ACC112 (cell line): Measurements from ENCODE around the gene LGALS12.

ENCODE experiments used
- H2AFZ ChIP-seq: fragments of 200-600 bp; sonication (generic); one replicate; pipeline ENCODE4 v1.6.0; 2017; ENCODE audit warnings: antibody characterized with exemption, low read length; ENCODE audit not compliant: unreplicated experiment
- H3K27ac ChIP-seq: fragments of 200-600 bp; sonication (generic); 2 replicates; pipeline ENCODE4 v1.5.1; 2014; ENCODE audit warnings: low read depth, mild to moderate bottlenecking, antibody characterized with exemption, low read length, moderate library complexity
- H3K27me3 ChIP-seq: fragments of 200-600 bp; sonication (generic); 2 replicates; pipeline ENCODE4 v1.6.1; 2014; ENCODE audit warnings: mild to moderate bottlenecking, antibody characterized with exemption, low read length, moderate library complexity, mixed read lengths; ENCODE audit not compliant: insufficient read depth
- H3K36me3 ChIP-seq: fragments of 200-600 bp; sonication (generic); 2 replicates; pipeline ENCODE4 v1.6.1; 2016; ENCODE audit warnings: mild to moderate bottlenecking, antibody characterized with exemption, low read length, moderate library complexity, mixed read lengths; ENCODE audit not compliant: insufficient read depth
- H3K4me1 ChIP-seq: fragments of 200-600 bp; sonication (generic); one replicate; pipeline ENCODE4 v1.6.1; 2016; ENCODE audit warnings: low read length, mixed read lengths; ENCODE audit not compliant: insufficient read depth, unreplicated experiment, control insufficient read depth
- H3K4me3 ChIP-seq: fragments of 200-600 bp; sonication (generic); 2 replicates; pipeline ENCODE4 v1.5.1; 2014; ENCODE audit warnings: mild to moderate bottlenecking, low read depth, low read length
- H3K79me2 ChIP-seq: fragments of 200-600 bp; sonication (generic); one replicate; pipeline ENCODE4 v1.6.0; 2016; ENCODE audit warnings: low read length; ENCODE audit not compliant: control insufficient read depth, unreplicated experiment, insufficient read depth

The LGALS12 gene

GRCh38 chr11:63490551-63491239, 15.2 kb upstream of the LGALS12 start, which contains the start of gene PLAAT5:
Gene PLAAT5, minus strand, starts transcription at chr11:63491167. Its CDS starts 133 bp downstream, at chr11:63491034.
- Histone ChIP-seq H3K27ac (no peak within 1 kb of the TSS), H3K4me3 (peak within 1 kb of the TSS; percentile 70), H3K36me3 (no peaks in the 10 kb centered on the region), H3K79me2 (no peaks in the 10 kb centered on the region), H2AFZ (no peak within 1 kb of the TSS), H3K27me3 (peaks cover 74% of the 10 kb centered on the region), H3K4me1 (peaks cover 4% of the 10 kb centered on the region)

- Histone ChIP-seq H3K79me2 (no peaks in the 10 kb centered on the region), H3K4me1 (peaks cover 4% of the 10 kb centered on the region), H2AFZ (no peak overlapping the region), H3K36me3 (no peaks in the 10 kb centered on the region), H3K4me3 (peak overlapping the region; percentile 70), H3K27me3 (peaks cover 75% of the 10 kb centered on the region), H3K27ac (no peak overlapping the region)
These were observed 14.7 kb upstream of the LGALS12 start for GRCh38 chr11:63491240-63491587.

- Histone ChIP-seq H3K27ac (no peak overlapping the region), H3K79me2 (no peaks in the 10 kb centered on the region), H2AFZ (no peak overlapping the region), H3K4me3 (peak overlapping the region; percentile 70), H3K27me3 (peaks cover 78% of the 10 kb centered on the region), H3K36me3 (no peaks in the 10 kb centered on the region), H3K4me1 (peaks cover 4% of the 10 kb centered on the region)
These were observed 14.1 kb upstream of the LGALS12 start for GRCh38 chr11:63491636-63492372.

GRCh38 chr11:63492441-63492840, 13.4 kb upstream of the LGALS12 start:
- no peaks in the 10 kb centered on the region for H3K36me3 ChIP-seq

GRCh38 chr11:63493127-63493526, 12.8 kb upstream of the LGALS12 start:
- peaks cover 4% of the 10 kb centered on the region for H3K4me1 ChIP-seq
- H3K4me3 ChIP-seq: no peak overlapping the region
- peaks cover 83% of the 10 kb centered on the region for H3K27me3 ChIP-seq
- no peaks in the 10 kb centered on the region for H3K36me3 ChIP-seq
- no peaks in the 10 kb centered on the region for H3K79me2 ChIP-seq
- no peak overlapping the region for H2AFZ ChIP-seq
- H3K27ac ChIP-seq: no peak overlapping the region

More at GRCh38 chr11:63492441-63492840, 13.4 kb upstream of the LGALS12 start:
- H3K79me2 ChIP-seq: no peaks in the 10 kb centered on the region
- H3K4me3 ChIP-seq: no peak overlapping the region
- H3K27me3 ChIP-seq: peaks cover 79% of the 10 kb centered on the region
- H2AFZ ChIP-seq: no peak overlapping the region
- peaks cover 4% of the 10 kb centered on the region for H3K4me1 ChIP-seq
- H3K27ac ChIP-seq: no peak overlapping the region

- H3K27ac ChIP-seq: no peak overlapping the region
- no peak overlapping the region for H2AFZ ChIP-seq
- no peaks in the 10 kb centered on the region for H3K36me3 ChIP-seq
- H3K79me2 ChIP-seq: no peaks in the 10 kb centered on the region
- H3K4me3 ChIP-seq: no peak overlapping the region
- H3K4me1 ChIP-seq: peaks cover 4% of the 10 kb centered on the region
- H3K27me3 ChIP-seq: peaks cover 78% of the 10 kb centered on the region
These were observed 10.9 kb upstream of the LGALS12 start for GRCh38 chr11:63494975-63495374.

GRCh38 chr11:63499874-63500273, 6.0 kb upstream of the LGALS12 start:
- H2AFZ ChIP-seq: no peak overlapping the region
- no peak overlapping the region for H3K4me3 ChIP-seq
- H3K36me3 ChIP-seq: no peaks in the 10 kb centered on the region
- no peak overlapping the region for H3K27ac ChIP-seq
- no peaks in the 10 kb centered on the region for H3K4me1 ChIP-seq
- peaks cover 36% of the 10 kb centered on the region for H3K27me3 ChIP-seq
- H3K79me2 ChIP-seq: no peaks in the 10 kb centered on the region

GRCh38 chr11:63501236-63501635, 4.6 kb upstream of the LGALS12 start:
- H3K27ac ChIP-seq: no peak overlapping the region
- H2AFZ ChIP-seq: no peak overlapping the region
- peaks cover 27% of the 10 kb centered on the region for H3K27me3 ChIP-seq
- H3K79me2 ChIP-seq: no peaks in the 10 kb centered on the region
- no peaks in the 10 kb centered on the region for H3K4me1 ChIP-seq
- no peak overlapping the region for H3K4me3 ChIP-seq
- no peaks in the 10 kb centered on the region for H3K36me3 ChIP-seq

GRCh38 chr11:63502252-63502820, 3.5 kb upstream of the LGALS12 start:
- no peak overlapping the region for H2AFZ ChIP-seq
- peaks cover 16% of the 10 kb centered on the region for H3K27me3 ChIP-seq
- no peaks in the 10 kb centered on the region for H3K4me1 ChIP-seq
- H3K4me3 ChIP-seq: no peak overlapping the region
- no peak overlapping the region for H3K27ac ChIP-seq
- no peaks in the 10 kb centered on the region for H3K79me2 ChIP-seq
- no peaks in the 10 kb centered on the region for H3K36me3 ChIP-seq

GRCh38 chr11:63503492-63503891, 2.4 kb upstream of the LGALS12 start:
- no peaks in the 10 kb centered on the region for H3K36me3 ChIP-seq
- no peaks in the 10 kb centered on the region for H3K4me1 ChIP-seq
- H3K27ac ChIP-seq: no peak overlapping the region
- H3K4me3 ChIP-seq: no peak overlapping the region
- H2AFZ ChIP-seq: no peak overlapping the region
- H3K79me2 ChIP-seq: no peaks in the 10 kb centered on the region
- peaks cover 5% of the 10 kb centered on the region for H3K27me3 ChIP-seq
